ENCODE measurements around the gene CMA1.

- TF ChIP-seq CTCF (IDR thresholded peaks at IDR 0.05 in 4 of 5, conservative IDR thresholded peaks at IDR 0.05 in 1 of 5) (no peak), POLR2A (IDR thresholded peaks at IDR 0.05) (no peak)
Observed at GRCh38 chr14:24459331-24459730, 48.7 kb downstream of the CMA1 start.

All from gastrocnemius medialis (tissue), 4 donors.